Heart left ventricle (tissue), 13 donors: ENCODE data around the gene DIP2B.

Experiments
- CTCF ChIP-seq, 12 donors: fragments of 200-600 bp; sonication (generic) in 4 of 12; IDR thresholded peaks; one replicate each; pipeline versions ENCODE4 v1.5.0 to v1.8.0; 2018 to 2022; ENCODE audit warnings: antibody characterized with exemption in 12 of 12, mild to moderate bottlenecking in 5 of 12
- POLR2A ChIP-seq, 2 donors: fragments of 450-650 bp; IDR thresholded peaks; one replicate each; pipeline ENCODE4 v1.6.1; 2017; ENCODE audit warnings: antibody characterized with exemption in 2 of 2, mild to moderate bottlenecking in 2 of 2, moderate library complexity in 2 of 2
- donor health status: ischemic (EF 13 %, LVEDD 7.1; RV severe dilation, severe dysfunction).
- donor health status: DM: no; HTN: yes; CAD: no.
- donor health status: DM: no; HTN: no; CAD: no.
- donor health status: ischemic (EF 25% LVEDD 6.9; RV normal size, moderate dysfunction).
- donor health status: ischemic (EF 25% LVEDD 5.7; RV mildly dilated, moderate dysfunction).
- donor health status: ischemic (EF 35%, LVEDD 5.7; RV mildly dilated, moderate dysfunction).
- donor health status: nonischemic (EF 11% LVEDD 7.7; RV severe dilation, severe dysfunction).
- donor health status: DM: yes; HTN: yes; CAD: no.
- donor health status: PGD.
- donor health status: ischemic (EF 29% LVEDD 5.4; RV normal size, mild dysfunction).
- donor health status: nonischemic (EF 23%, LVEDD 6.1; RV moderate dilation, normal function).

- TF ChIP-seq POLR2A (IDR thresholded peaks at IDR 0.05), result no peak
- TF ChIP-seq CTCF (IDR thresholded peaks at IDR 0.05), result no peak
Measured at GRCh38 chr12:50611021-50611744, 106.4 kb downstream of the DIP2B start.
